Activated gamma-delta T cell treated with anti-CD3 and anti-CD28 coated beads, Interleukin-2, amount 50 U/mL, for 16 hours (primary cell): ENCODE measurements around the gene MOV10L1.
A peak's percentile ranks its signal among the peaks of the same experiment; 100 is the strongest.
"Not testable (repeated sequence)": the region's sequence is repeated elsewhere in the genome, so short reads cannot be mapped to it uniquely, and the experiment has no call there.

Source experiments
- DNase-seq: peaks from one replicate; pipeline ENCODE4 v3.0.0-alpha.2; 2020; ENCODE audit warnings: low read depth

Gene MOV10L1

GRCh38 chr22:50190182-50190940 is 100.6 kb downstream of the MOV10L1 start:
- DNase-seq: peak; percentile 64

DNA sequence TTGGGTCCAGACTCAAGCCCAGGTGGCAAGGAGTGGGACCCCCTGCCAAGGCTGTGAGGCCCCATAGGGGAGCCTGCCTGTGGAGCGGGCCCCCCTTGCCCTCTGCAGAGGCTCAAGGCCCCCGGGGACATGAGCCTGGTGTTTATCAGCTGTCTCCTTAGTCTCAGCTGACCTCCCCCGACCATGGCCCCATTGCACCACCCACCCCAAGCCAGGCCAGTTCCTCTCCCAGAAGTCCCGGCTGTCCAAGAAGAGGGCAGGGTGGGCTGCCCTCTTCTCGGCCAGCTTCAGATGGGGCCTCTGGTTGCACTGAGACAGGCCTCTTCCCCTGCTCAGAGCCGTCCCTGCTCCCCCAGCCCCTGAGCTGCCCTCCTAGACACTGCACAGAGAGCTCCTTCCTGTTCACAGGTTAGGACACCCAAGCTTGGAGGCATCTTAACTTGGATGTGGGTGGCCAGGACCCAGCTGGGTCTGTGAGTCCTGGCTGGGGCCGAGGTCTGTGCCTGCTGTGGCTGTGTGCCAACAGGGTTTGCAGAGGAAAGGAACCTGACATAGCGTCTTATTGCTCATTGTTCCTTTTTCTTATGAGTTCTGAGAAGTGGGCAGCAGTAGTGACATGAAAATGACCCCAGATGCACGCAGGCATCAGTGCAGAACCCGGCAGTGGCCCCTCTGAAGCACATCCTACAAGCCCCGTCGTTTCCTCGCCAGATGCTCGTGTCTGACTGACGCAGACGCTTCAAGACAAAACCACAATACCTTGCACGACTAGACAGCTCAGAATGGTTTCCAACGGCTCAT is 101.3 kb downstream of the MOV10L1 start:
- peak; percentile 71 for DNase-seq

- no peak for DNase-seq
These were observed 102.8 kb downstream of the MOV10L1 start for GRCh38 chr22:50192436-50193204.

DNA sequence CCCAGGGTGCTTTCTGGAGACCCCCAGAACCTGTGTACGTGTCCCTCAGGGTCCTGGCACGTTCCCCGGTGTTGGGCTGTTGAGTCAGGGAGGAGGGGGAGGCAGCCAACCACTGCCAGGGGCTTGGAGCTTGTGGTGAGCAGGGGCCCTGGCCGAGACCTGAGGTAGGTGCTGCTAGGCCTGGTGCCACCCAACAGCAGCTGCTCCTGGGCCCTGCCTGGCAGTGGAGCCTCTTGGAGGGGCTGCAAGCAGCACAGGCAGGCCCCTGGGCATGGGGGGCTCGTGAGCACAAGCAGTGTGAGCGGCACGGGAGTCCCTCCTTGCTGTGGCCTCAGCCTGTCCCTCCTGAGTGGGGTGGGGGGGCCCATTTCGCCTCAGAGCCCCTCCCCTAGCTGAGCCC is 103.8 kb downstream of the MOV10L1 start:
- DNase-seq: no peak

DNA sequence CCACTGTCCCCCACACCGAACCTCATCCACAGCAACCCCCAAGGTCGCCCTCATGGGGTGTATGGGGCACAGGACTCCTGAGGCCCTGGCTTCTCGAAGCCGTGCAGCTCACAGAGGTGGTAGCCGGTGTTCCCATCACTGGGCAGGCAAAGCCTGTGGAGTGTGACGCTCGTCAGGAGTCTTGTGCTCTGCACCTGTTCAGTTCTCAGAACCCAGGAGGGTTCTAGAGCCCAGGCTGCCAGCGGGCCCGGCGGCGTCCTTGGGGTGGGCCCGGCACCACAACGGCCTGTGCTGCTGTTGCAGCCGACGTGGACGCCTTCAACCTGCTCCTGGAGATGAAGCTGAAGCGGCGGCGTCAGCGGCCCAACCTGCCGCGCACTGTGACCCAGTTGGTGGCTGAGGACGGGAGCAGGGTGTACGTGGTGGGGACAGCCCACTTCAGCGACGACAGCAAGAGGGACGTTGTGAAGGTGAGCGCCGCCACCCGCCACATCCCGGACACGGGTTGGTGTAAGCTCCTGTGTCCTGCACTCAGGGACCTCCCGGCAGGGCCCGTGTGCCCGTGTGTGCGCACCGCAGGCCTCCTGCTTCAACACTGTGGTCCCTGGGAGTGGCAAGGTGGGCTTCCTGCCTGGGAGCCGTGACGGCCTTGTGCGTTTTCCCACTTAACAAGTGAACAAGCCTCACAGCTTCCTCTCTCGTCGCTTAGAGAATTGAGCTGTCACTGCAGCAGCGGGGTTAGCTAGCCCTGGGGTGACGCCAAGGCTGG is 104.4 kb downstream of the MOV10L1 start:
- DNase-seq: no peak

DNA sequence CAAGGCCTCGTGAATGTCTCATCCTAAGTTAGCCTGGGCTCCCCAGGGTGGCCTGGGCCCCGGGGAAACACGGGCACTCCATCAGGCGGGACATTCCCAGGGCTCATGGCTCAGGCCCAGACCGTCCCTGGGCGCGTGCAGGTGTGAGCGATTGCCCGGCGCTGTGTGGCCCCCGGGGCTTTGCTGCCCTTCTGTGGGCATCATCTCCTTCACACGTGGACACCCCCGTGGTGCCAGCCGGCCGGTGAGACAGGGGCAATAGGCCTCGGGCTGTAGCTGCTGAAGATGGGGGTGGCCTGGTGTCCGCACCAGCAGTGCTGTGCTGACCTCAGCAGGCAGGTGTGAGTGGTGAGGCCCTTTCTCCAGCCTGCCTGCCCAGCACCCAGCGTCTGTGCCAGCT is 106.5 kb downstream of the MOV10L1 start:
- DNase-seq: no peak

DNA sequence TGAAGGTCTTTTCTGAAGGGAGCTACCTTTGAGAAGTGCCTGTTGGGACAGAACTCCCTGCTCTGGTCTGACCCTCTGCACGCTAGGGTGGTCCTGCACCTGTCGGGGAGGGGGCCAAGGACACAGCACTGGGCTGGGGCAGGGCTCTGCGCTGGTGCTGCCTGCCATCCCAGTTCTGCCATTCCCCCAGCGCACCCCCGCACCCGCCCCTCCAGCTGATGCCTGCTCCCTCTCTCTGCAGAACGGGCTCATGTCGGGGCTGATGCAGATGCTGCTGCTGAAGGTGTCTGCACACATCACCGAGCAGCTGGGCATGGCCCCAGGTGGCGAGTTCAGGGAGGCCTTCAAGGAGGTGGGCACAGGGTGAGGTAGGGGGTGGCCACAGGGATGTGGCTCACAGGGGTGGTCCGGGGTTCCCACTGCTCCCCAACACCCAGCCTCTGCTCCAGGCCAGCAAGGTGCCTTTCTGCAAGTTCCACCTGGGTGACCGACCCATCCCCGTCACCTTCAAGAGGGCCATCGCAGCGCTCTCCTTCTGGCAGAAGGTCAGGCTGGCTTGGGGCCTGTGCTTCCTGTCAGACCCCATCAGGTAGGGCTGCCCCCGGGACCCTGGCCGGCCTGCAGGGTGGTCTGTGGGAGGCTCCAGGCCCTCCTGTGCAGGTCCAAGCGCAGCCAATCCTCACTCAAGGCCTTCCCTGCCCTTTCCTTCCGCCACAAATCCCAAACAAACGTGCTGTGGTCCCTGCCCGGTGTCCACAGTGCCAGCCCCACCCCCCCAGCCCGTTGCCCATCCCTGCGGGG is 107.4 kb downstream of the MOV10L1 start:
- no peak for DNase-seq

GRCh38 chr22:50197856-50198623 is 108.2 kb downstream of the MOV10L1 start:
- DNase-seq: no peak

GRCh38 chr22:50198624-50199017 is 108.8 kb downstream of the MOV10L1 start:
- DNase-seq: no peak

- DNase-seq: no peak
These were observed 109.5 kb downstream of the MOV10L1 start for GRCh38 chr22:50199251-50199721.

DNA sequence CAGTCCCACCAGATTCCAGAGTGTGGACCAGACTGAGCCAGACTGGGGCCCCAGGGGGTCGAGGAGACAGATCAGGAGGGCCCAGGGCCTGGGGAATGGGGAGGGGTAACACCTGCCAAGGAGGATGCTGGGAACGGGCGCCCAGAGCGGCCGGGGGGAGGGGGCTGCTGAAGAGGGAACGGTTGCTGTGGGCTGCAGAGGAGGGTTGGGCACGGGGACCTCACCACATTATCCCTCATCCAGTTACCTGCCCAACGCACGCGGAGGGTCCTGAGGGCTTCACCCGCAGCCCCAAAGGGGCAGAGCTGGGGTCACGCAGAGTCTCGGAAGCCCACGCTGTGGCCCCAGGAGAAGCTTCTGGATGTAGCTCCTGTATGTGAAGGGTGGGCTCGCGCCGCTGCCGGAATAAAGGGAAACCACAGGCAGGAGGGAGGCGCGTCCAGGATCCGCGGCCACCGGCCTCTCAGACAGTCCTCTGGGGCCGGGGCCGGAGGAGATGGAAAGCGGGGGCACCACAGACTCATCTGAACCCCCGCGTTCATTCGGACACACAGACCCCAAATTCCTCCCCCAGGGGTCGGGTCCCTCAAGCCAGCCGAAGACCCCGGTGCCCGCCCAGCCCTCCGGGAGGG is 110.1 kb downstream of the MOV10L1 start:
- no peak for DNase-seq

DNA sequence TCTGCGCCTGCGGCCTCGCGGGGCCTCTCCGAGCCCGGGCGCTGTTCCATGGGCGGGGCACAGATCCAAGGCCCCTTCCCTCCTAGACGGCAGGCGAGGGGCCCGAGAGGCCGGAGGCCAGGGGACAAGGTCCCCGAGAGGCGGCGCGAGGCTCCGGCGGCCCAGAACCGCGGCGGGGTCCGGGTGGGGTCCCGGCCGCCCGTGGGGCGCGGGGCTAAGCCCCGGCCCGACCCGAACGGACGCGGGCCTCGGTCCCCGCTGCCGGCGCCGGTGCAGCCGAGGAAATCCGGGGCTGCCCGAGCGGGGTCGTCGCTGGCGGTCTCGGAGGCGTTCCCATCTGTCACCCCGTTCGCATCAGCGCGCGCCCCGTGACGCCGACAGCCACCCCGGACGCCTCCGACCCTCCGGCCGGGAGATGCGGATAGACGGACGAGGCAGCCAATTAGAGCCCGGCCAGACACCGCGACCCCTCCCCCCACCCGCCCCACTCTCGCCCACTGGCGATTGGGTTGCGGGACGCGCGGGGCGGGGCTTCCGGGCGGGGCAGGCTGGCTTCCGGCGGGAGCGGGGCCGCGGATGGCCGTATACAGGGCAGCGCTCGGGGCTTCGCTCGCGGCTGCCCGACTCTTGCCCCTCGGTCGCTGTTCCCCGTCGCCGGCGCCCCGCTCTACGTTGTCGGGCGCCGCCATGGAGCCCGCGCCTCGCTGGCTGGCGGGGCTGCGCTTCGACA is 110.8 kb downstream of the MOV10L1 start, which contains the start of gene SELENOO:
Gene SELENOO, plus strand, starts transcription at position 551 of the 730 bp plus-strand sequence. Its CDS starts 26 bp downstream, at position 577.
- DNase-seq: peak; percentile 87

DNA sequence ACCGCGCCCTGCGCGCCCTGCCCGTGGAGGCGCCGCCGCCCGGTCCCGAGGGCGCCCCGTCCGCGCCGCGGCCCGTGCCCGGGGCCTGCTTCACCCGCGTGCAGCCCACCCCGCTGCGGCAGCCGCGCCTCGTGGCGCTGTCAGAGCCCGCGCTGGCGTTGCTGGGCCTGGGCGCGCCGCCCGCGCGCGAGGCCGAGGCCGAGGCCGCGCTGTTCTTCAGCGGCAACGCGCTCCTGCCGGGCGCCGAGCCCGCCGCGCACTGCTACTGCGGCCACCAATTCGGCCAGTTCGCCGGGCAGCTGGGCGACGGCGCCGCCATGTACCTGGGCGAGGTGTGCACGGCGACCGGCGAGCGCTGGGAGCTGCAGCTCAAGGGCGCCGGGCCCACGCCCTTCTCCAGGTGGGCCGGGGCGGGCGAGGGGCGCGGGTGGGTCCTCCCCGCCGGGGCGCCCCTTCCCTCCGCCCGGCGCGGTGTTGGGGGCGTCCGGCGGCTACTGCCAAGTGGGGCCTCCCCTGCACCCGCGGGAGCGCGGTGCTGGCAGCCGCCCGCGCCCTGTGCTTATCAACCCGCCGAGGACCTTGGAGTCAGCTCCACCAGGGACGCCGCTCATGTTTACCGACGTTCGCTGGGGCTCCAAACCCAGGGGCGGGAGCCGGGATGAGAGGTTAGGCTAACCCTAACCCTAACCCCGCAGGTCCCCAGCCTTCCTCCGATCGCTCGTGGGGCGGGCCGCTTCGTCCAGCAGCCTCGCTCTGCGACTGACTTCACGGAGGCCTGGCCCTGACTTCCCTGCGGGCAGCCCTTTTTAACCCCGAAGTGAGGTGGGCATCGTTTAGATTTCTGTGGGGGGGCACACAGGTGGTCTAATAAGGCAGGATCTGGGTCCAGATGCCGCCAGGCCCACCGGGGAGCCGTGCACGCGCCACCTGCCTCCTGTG is 111.7 kb downstream of the MOV10L1 start:
- DNase-seq: no peak

DNA sequence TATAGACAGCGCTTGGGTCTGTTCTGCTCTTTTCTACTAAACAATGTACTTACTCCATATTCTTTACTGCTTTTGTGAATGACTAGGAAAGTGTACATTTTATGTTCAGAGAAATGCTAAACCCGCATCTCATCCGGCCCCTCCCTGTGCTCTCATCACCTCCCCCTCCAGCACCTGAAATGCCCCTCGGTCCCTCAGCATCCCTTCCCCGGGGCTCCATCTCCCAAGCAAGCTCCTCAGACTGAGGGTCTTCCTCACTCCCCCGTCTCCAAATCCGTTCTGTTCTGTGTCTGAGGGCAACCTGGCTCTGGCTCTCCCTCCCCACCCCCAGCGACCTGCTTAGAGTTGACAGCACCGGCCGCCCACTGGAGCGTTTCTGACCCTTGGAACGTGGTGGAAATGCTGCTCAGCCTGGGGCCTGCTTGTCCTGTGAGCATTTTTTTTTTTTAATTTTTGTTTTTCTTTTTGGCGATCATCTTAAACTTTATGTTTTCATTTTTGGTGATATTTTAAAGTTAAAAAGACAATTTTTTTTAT is 112.4 kb downstream of the MOV10L1 start:
- DNase-seq: no peak

DNA sequence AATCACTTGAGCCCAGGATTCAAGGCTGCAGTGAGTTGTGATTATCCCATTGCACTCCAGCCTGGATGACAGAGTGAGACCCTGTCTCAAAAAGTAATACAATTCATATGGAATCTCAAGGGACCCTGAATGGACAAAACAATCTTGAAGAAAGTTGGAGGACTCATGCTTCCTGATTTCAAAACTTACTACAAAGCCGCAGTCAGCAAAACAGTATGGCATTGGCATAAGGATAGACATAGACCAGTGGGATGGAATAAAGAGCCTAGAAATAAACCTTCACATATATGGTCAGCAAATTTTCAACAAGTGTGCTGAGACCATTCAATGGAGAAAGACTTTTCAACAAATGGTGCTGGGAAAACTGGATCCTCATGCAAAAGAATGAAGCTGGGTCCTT is 113.5 kb downstream of the MOV10L1 start:
- no peak for DNase-seq

DNA sequence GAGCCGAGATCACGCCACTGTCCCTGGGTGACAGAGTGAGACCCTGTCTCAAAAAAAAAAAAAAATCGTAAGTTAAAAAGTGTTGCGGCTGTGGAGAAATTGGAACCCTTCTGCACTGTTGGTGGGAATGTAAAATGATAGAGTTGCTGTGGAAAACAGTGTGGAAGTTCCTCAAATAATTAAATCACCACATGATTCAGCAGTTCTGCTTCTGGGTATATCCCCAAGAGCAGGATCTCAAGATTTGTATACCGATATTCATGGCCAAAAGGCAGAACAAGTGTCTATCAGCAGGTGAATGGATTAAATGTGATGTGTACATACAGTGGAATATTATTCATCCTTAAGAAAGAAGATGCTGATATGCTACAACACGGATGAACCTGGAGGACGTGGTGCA is 114.8 kb downstream of the MOV10L1 start:
- DNase-seq: no peak

GRCh38 chr22:50204998-50205397 is 115.2 kb downstream of the MOV10L1 start:
- DNase-seq: not testable (repeated sequence)
